Colon (tissue), 2 donors: ENCODE measurements around the gene AP1S3.
"Not testable (repeated sequence)": the region's sequence is repeated elsewhere in the genome, so short reads cannot be mapped to it uniquely, and the experiment has no call there.

Experiments
- FAIRE-seq: peaks from 2 replicates; lab custom pipeline; 2012; peaks lifted over from hg19 to GRCh38; lab: Jason Lieb, UNC
- donor health status: control.
- donor health status: control.

AP1S3 gene

GRCh38 chr2:223837287-223838061 is at the start of gene AP1S3:
AP1S3 (minus strand) TSS chr2:223837582; CDS start chr2:223837450, 132 bp downstream.
- no peak for FAIRE-seq

DNA sequence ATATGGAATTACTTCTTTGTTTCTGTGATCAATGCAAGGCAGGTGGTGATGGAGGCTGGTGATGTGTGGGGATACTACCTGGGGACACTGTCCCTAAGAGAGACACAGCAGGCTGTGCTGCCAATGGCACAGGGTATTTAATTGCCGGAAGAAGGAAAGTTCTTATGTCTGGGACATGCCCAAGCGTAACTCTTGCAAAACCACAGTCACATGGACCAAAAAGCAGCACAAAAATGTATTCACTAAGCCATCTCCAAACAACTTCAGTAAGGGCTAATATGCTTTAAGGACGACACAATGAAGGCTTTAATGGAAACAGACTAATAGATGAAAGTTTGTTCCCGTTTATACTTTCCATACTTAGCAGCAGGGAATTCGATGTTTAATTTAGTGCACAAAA is 49.7 kb upstream of the AP1S3 start:
- FAIRE-seq = no peak

DNA sequence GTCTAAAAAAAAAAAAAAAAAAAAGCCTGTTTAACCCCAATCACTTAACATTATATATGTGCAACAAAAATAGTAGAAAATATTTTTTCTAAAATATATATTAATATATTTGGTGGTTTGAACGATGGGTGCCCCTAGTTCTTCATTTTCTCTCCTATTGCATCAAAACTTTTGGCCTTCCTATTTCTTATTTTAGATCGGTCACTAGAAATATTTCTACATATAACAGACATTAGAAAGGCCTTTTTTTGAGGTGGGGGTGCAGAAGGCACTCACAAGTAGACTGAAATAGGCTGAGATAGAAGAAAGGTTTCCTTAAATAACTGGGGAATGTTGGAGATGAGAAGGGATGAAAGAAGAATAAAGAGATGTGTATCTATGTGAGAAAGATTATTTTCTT is 49.3 kb upstream of the AP1S3 start:
- FAIRE-seq = no peak

DNA sequence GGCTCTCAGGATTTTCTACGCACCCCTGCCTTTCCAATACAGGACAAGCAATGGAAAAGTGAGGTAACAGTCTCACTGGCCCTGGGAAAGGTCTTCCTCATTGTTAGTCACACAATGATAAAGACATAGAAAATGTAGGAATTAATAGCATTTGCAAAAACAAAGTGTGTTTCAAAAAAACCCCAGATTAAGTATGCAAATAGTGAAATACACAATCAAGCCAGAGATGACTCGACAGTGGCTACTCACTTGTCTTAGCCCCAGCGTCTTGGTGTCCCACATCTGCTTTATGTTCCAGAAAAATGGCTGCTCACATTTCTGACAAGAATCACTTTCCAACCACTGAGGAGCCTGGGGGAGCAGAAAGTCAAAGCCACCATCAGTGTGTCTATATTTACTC is 47.0 kb upstream of the AP1S3 start:
- FAIRE-seq = no peak

- FAIRE-seq = no peak
Measured at GRCh38 chr2:223882715-223883114, 45.3 kb upstream of the AP1S3 start.

DNA sequence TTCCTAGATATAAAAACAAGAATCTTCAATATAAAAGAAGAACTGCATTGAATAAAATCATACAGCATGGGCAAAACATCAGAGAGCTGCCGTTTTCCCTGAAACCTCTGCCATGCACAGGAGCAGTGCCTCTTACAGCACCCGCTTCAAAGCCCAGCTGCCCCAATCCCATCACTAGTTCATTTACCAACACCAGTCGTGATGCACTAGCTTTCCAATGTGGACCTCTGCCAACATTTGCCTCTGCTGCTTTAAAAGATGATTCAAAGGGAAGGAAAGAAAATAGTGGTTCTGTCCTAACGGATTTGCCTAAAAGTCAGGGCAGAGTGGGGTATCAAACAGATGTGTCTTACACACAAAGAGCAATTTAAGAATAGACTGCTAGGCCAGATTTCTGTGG is 43.4 kb upstream of the AP1S3 start:
- FAIRE-seq = no peak

DNA sequence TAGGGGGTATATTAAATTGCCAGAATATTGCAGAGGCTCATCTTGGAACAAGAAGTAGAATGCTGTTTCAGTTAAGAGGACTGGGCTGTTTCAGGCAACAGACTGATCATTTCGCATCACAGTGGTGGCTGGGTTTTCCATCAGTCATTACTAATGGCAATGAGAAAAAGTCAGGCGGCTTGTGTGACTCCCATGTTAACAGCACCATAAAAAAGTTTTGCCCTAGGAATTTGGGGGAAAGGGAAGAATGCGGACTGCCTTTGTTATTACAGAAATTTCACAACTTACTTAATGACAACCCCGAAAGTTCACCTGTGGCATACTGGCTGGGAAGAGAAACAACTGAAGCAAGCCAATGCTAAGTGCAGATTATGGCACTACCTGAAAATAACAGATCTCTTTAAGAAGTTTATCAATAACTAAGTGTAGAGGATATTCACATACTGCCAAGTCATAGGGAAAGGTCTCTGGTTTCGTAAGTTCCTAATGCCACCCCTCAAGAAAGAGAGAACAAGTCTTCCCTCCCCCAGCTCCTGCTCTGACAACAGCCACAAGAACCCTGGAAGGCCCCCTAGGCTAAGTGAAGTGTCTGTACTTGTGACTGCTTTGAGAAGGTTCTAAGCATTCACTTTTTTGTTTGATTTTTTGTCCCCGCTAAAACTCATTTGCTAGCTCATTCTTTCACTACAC is 40.5 kb upstream of the AP1S3 start:
- no peak for FAIRE-seq

GRCh38 chr2:223873672-223874071 is 36.3 kb upstream of the AP1S3 start:
- no peak for FAIRE-seq

- not testable (repeated sequence) for FAIRE-seq
Measured at GRCh38 chr2:223872772-223873171, 35.4 kb upstream of the AP1S3 start.

DNA sequence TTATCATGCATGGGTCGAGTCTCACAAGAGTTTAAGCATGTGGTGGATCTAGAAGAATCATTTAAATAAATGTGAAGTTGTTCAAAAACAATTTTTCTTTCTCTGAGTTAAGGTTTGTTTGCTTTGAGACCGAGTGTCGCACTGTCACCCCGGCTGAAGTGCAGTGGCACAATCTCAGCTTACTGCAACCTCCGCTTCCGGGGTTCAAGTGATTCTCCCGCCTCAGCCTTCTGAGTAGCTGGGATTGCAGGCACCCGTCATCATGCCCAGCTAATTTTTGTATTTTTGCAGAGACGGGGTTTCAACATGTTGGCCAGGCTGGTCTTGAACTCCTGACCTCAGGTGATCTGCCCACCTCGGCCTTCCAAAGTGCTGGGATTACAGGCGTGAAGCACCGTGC is 34.3 kb upstream of the AP1S3 start:
- not testable (repeated sequence) for FAIRE-seq

DNA sequence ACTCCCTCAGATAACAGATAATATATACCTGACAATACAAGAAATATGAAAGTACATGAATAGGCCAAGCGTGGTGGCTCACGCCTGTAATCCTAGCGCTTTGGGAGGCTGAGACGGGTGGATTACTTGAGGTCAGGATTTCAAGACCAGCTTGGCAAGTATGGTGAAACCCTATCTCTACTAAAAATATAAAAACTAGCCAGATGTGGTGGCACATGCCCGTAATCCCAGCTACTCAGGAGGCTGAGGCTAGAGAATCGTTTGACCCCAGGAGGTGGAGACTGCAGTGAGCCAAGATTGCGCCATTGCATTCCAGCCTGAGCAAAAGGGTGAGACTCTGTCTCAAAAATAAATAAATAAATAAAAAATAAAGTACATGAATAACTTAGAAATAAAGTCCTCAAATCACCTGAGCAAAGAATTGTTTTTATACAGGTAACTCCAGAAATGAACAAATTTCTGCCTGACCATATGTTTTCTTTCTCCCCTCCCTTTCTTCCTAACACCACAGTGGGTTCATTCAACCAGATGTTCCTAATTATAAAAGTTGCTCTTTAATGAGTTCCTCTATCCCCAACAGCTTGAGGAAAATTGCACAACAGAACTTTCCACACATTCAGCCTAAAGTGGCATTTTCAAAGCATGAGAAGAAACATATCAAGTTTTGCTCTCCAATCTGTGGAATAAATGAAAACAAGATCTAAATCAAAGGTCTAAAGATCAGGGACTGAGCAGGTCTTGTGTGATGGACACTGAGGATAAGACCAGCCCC is 33.6 kb upstream of the AP1S3 start:
- no peak for FAIRE-seq

GRCh38 chr2:223868005-223868404 is 30.6 kb upstream of the AP1S3 start:
- no peak for FAIRE-seq

DNA sequence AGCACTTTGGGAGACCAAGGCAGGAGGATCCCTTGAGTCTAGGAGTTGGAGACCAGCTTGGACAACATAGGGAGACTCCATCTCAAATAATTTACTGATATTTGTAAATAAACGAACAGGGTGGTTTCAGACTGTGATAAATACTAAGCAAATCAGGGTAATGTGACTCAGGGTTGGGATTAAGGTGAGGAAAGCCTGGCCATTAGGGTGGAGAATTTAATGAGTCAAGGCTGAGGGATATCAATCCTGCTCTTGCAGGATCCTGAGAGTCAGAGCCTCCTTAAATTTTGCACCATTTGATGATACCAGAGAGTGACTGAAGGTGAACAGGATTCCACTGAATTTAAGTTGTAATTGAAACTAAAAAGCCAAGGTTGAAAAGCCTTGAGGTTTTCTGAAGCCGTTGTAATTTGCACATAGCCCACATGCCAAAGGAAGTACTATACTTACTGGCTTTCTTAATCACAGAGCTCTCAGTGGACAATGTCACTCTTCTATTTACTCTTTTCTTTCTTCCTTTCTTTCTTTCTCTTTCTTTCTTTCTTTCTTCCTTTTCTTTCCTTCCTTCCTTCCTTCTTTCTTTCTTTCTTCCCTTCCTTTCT is 28.6 kb upstream of the AP1S3 start:
- no peak for FAIRE-seq

DNA sequence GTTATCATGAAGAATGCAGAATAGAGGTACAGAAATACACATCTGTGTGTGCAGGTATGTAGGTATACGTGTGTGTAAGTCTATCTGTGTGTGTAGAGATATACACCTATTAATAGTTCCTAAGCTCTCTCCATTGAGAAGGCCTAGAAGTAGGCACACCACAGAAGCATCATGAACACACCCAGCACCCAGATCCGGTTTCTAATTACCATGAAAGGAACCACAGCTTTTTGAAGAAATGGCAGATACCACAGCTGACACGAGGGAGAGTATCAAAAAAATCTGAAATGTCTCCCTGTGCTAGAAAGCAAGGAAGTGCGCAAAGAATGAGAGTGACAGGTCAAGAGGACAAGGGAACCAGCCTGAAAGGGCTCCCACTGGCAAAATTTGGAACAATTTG is 27.7 kb upstream of the AP1S3 start:
- FAIRE-seq = no peak

DNA sequence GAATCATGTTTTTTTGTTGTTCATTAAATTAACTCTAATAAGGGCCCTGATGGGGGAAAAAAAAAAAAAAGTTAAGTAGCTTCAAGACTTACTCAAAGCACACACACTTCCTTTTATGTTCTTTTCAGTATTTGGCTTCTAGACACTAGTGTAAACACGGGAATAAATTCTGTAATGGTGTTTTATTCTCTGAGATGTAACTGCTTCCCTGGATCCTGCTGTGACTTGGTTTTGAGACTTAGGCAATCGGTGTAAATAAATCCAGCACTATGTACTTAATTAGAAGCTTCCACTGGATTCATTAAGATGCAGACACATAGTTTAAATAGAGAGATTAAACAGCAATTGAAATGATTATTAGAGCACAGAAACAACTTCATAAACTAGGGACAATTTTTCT is 26.1 kb upstream of the AP1S3 start:
- FAIRE-seq = no peak

GRCh38 chr2:223860809-223861738 is 23.7 kb upstream of the AP1S3 start:
- no peak for FAIRE-seq

- FAIRE-seq = no peak
Measured at GRCh38 chr2:223859070-223859469, 21.7 kb upstream of the AP1S3 start.

GRCh38 chr2:223856584-223856983 is 19.2 kb upstream of the AP1S3 start:
- no peak for FAIRE-seq

- no peak for FAIRE-seq
Measured at GRCh38 chr2:223856021-223856420, 18.6 kb upstream of the AP1S3 start.

DNA sequence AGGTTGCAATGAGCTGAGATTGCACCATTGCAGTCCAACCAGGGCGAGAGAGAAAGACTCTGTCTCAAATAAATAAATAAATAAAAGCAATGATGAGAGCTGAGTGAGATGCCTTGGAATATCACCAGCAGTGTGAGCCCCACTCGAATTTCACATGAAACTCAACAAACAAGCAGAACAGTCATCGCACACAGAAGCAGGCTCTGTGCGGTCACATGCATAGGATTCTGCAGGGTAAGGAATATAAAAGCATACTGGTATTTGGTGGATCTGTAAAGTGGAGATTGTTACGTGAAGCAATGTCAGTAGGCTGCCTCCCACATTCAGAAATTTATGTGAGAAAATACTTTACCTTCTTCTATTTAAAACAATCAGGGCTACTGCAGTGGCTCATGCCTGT is 18.0 kb upstream of the AP1S3 start:
- no peak for FAIRE-seq

GRCh38 chr2:223854741-223855140 is 17.4 kb upstream of the AP1S3 start:
- no peak for FAIRE-seq
